ENCODE measurements around the gene MAP3K14. TPM values are rescaled to one million over a fixed set of nuclear protein-coding genes. Genes with fewer than 3 reads are reported as not detected.

MAP3K14 gene
- total RNA-seq, 3 donors from 2014 or later = 76.3 to 88.2 (median 85.8) TPM

GRCh38 chr17:45313996-45314740 lies 2.7 kb downstream of the MAP3K14 start:
- Mint-ChIP-seq H3K36me3 (ENCODE audit: insufficient read depth) (peaks cover 42% of the 10 kb centered on the region), H3K27me3 (ENCODE audit: low read depth) (no peaks in the 10 kb centered on the region), H3K4me3 (peak overlapping the region; percentile 93), H3K4me1 (ENCODE audit: low read depth) (peaks cover 73% of the 10 kb centered on the region), H3K9me3 (no peaks in the 10 kb centered on the region)
- DNase-seq = no peak
- no peak for ATAC-seq

GRCh38 chr17:45313421-45313771 lies 3.4 kb downstream of the MAP3K14 start:
- no peak for ATAC-seq
- Mint-ChIP-seq H3K9me3 (no peaks in the 10 kb centered on the region), H3K4me1 (ENCODE audit: low read depth) (peaks cover 69% of the 10 kb centered on the region), H3K36me3 (ENCODE audit: insufficient read depth) (peaks cover 45% of the 10 kb centered on the region), H3K27me3 (ENCODE audit: low read depth) (no peaks in the 10 kb centered on the region), H3K4me3 (peak overlapping the region; percentile 93)
- DNase-seq = no peak

- H3K9me3 Mint-ChIP-seq = no peaks in the 10 kb centered on the region
- peaks cover 50% of the 10 kb centered on the region for H3K36me3 Mint-ChIP-seq (ENCODE audit: insufficient read depth)
- no peak for ATAC-seq
- no peak for DNase-seq
- H3K4me1 Mint-ChIP-seq (ENCODE audit: low read depth) = peaks cover 70% of the 10 kb centered on the region
- peak overlapping the region; percentile 93 for H3K4me3 Mint-ChIP-seq
- no peaks in the 10 kb centered on the region for H3K27me3 Mint-ChIP-seq (ENCODE audit: low read depth)
Observed at GRCh38 chr17:45312477-45313420, 4.1 kb downstream of the MAP3K14 start.

- peaks cover 50% of the 10 kb centered on the region for H3K36me3 Mint-ChIP-seq (ENCODE audit: insufficient read depth)
- H3K9me3 Mint-ChIP-seq = no peaks in the 10 kb centered on the region
- ATAC-seq (peak; percentile 68 to 69), DNase-seq (peak; percentile 78)
- H3K4me3 Mint-ChIP-seq = peak overlapping the region; percentile 93
- peaks cover 70% of the 10 kb centered on the region for H3K4me1 Mint-ChIP-seq (ENCODE audit: low read depth)
- H3K27me3 Mint-ChIP-seq (ENCODE audit: low read depth) = no peaks in the 10 kb centered on the region
Observed at GRCh38 chr17:45311760-45312476, 4.9 kb downstream of the MAP3K14 start.

GRCh38 chr17:45311401-45311759 lies 5.4 kb downstream of the MAP3K14 start:
- peak overlapping the region; percentile 93 for H3K4me3 Mint-ChIP-seq
- DNase-seq = no peak
- no peaks in the 10 kb centered on the region for H3K27me3 Mint-ChIP-seq (ENCODE audit: low read depth)
- peaks cover 74% of the 10 kb centered on the region for H3K4me1 Mint-ChIP-seq (ENCODE audit: low read depth)
- no peaks in the 10 kb centered on the region for H3K9me3 Mint-ChIP-seq
- ATAC-seq = no peak
- peaks cover 51% of the 10 kb centered on the region for H3K36me3 Mint-ChIP-seq (ENCODE audit: insufficient read depth)

- no peaks in the 10 kb centered on the region for H3K27me3 Mint-ChIP-seq (ENCODE audit: low read depth)
- ATAC-seq = no peak
- peak overlapping the region; percentile 93 for H3K4me3 Mint-ChIP-seq
- H3K36me3 Mint-ChIP-seq (ENCODE audit: insufficient read depth) = peaks cover 50% of the 10 kb centered on the region
- no peak for DNase-seq
- H3K4me1 Mint-ChIP-seq (ENCODE audit: low read depth) = peaks cover 81% of the 10 kb centered on the region
- H3K9me3 Mint-ChIP-seq = no peaks in the 10 kb centered on the region
Observed at GRCh38 chr17:45310380-45311324, 6.2 kb downstream of the MAP3K14 start.

DNA sequence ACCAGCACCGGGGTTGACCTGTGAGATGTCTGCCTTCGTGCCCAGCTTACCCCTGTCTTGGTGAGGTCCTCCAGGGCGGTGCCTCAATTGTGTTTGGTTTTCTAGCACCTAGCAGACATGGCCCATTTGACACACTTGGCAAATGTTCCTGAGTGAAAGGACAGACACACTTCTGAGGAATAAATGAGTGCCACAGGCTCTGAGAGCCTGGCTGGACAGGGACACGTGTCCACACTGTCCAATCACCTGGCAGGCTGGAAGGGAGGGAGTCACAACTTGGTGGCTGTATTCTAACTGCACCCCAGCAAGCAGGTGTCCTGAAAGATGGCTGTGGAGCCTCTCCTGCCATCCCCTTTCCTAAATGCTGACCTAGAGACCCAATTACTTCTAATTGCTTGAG lies 7.4 kb downstream of the MAP3K14 start:
- H3K4me1 Mint-ChIP-seq (ENCODE audit: low read depth) = peaks cover 82% of the 10 kb centered on the region
- ATAC-seq (no peak), DNase-seq (no peak)
- no peaks in the 10 kb centered on the region for H3K9me3 Mint-ChIP-seq
- H3K4me3 Mint-ChIP-seq = peak overlapping the region; percentile 19
- peaks cover 47% of the 10 kb centered on the region for H3K36me3 Mint-ChIP-seq (ENCODE audit: insufficient read depth)
- no peaks in the 10 kb centered on the region for H3K27me3 Mint-ChIP-seq (ENCODE audit: low read depth)

DNA sequence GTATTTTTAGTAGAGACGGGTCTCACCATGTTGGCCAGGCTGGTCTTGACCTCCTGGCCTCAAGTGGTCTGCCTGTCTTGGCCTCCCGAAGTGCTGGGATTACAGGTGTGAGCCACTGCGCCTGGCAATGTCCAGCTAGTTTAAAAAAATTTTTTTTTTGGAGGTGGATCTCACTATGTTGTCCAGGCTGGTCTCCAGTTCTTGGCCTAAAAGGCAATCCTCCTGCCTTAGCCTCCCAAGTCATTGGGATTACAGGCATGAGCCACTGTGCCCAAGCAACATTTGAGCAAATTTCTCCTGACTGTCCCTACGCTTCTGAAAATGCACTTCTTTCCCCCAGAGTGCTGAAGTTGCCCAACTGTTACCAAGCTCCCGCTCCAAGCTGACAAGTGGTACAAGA lies 8.0 kb downstream of the MAP3K14 start:
- ATAC-seq (no peak), DNase-seq (no peak)
- no peaks in the 10 kb centered on the region for H3K9me3 Mint-ChIP-seq
- H3K27me3 Mint-ChIP-seq (ENCODE audit: low read depth) = no peaks in the 10 kb centered on the region
- no peak overlapping the region for H3K4me3 Mint-ChIP-seq
- peaks cover 82% of the 10 kb centered on the region for H3K4me1 Mint-ChIP-seq (ENCODE audit: low read depth)
- H3K36me3 Mint-ChIP-seq (ENCODE audit: insufficient read depth) = peaks cover 45% of the 10 kb centered on the region

GRCh38 chr17:45308016-45308365 lies 8.8 kb downstream of the MAP3K14 start:
- H3K9me3 Mint-ChIP-seq = no peaks in the 10 kb centered on the region
- H3K4me1 Mint-ChIP-seq (ENCODE audit: low read depth) = peaks cover 79% of the 10 kb centered on the region
- H3K4me3 Mint-ChIP-seq = peak overlapping the region; percentile 56
- H3K36me3 Mint-ChIP-seq (ENCODE audit: insufficient read depth) = peaks cover 40% of the 10 kb centered on the region
- H3K27me3 Mint-ChIP-seq (ENCODE audit: low read depth) = no peaks in the 10 kb centered on the region
- ATAC-seq = no peak
- no peak for DNase-seq

DNA sequence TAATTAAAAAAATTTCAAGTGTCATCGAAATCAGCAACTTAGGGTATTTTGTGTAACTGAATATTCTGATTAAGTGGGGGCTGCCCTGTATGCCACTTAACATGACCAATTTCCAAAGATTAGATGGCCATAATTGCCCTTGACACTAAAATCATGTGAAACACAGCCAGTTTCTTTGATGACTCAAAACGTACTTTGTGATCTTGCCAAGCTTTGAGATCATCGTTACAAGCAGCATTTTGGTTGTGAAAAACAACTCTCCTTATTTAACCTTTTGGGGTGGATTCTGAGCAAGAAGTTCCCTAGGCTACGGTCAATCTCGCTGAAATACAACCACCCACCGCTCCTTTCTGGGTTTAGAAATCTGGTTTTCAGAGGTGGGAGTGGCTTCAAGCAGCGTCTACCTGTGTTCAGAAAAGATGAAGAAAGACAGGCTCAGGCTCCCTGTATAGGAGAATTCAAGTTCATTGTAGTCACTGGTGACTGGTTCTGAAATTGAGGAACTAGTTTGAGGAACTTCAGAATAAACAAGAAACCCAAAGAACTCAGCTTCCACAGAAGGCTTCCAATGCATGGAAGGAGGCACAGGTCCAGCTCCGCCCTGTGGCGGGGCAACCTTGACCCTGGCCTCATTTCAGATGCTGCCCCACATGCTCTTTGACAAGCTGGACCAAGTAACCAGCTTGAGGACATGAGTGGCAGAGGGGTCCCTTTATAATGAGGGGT lies 9.4 kb downstream of the MAP3K14 start:
- peaks cover 79% of the 10 kb centered on the region for H3K4me1 Mint-ChIP-seq (ENCODE audit: low read depth)
- peaks cover 36% of the 10 kb centered on the region for H3K36me3 Mint-ChIP-seq (ENCODE audit: insufficient read depth)
- peak; percentile 47 to 53 for ATAC-seq
- DNase-seq = peak; percentile 52
- peak overlapping the region; percentile 56 for H3K4me3 Mint-ChIP-seq
- no peaks in the 10 kb centered on the region for H3K9me3 Mint-ChIP-seq
- H3K27me3 Mint-ChIP-seq (ENCODE audit: low read depth) = no peaks in the 10 kb centered on the region

DNA sequence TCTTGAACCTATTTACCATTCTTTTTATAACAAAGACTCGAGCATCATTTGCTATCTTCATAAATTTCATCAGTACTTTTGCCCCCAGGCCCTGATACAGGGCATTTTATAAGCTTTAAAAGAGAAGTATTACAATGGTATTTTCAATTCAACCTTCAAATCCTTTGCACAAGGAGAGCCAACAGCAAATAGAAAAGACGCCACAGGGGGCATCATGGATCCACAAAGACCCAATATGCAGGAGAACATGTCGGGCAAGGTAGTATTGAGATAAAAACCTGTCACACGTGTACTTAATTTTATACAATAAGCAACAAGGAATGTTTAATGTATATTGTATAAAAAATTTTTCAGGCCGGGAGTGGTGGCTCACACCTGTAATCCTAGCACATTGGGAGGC lies 10.2 kb downstream of the MAP3K14 start:
- no peak overlapping the region for H3K4me3 Mint-ChIP-seq
- no peak for DNase-seq
- H3K36me3 Mint-ChIP-seq (ENCODE audit: insufficient read depth) = peaks cover 33% of the 10 kb centered on the region
- no peaks in the 10 kb centered on the region for H3K9me3 Mint-ChIP-seq
- no peak for ATAC-seq
- H3K4me1 Mint-ChIP-seq (ENCODE audit: low read depth) = peaks cover 77% of the 10 kb centered on the region
- H3K27me3 Mint-ChIP-seq (ENCODE audit: low read depth) = no peaks in the 10 kb centered on the region

- H3K4me3 Mint-ChIP-seq = no peak overlapping the region
- DNase-seq = no peak
- H3K36me3 Mint-ChIP-seq (ENCODE audit: insufficient read depth) = peaks cover 30% of the 10 kb centered on the region
- ATAC-seq = no peak
- peaks cover 73% of the 10 kb centered on the region for H3K4me1 Mint-ChIP-seq (ENCODE audit: low read depth)
- no peaks in the 10 kb centered on the region for H3K9me3 Mint-ChIP-seq
- no peaks in the 10 kb centered on the region for H3K27me3 Mint-ChIP-seq (ENCODE audit: low read depth)
Observed at GRCh38 chr17:45306094-45306493, 10.7 kb downstream of the MAP3K14 start.

DNA sequence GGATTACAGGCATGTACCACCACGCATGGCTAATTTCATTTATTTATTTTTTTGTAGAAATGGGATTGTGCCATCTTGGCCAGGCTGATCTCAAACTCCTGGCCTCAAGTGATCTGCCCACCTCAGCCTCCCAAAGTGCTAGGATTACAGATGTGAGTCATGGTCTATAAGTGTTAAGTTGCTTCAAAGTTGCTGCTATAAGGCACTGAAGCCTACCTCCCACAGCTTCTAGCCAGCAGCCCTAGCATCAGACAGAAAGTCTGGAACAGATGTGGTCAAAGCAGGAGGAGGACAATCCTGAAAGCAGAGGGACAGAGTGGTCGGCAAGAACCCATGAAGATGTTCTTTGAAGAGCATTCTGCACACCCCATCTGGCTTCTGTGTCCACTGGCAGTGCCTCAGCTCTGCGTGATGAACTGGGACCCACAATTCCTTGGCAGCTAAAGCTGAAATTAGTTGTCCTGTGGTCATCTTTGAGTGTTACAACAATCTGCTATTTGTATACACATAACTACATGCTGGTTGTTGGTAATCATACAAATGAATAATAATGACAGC lies 11.2 kb downstream of the MAP3K14 start:
- Mint-ChIP-seq H3K27me3 (ENCODE audit: low read depth) (no peaks in the 10 kb centered on the region), H3K4me1 (ENCODE audit: low read depth) (peaks cover 72% of the 10 kb centered on the region), H3K36me3 (ENCODE audit: insufficient read depth) (peaks cover 25% of the 10 kb centered on the region), H3K4me3 (no peak overlapping the region), H3K9me3 (no peaks in the 10 kb centered on the region)
- DNase-seq (no peak), ATAC-seq (peak in 1 of 2 donors; percentile 16)
